K562 (cell line): ENCODE results near the gene TMEM242. TPM values are rescaled to one million over a fixed set of nuclear protein-coding genes. Genes with fewer than 3 reads are reported as not detected.
A peak's percentile ranks its signal among the peaks of the same experiment; 100 is the strongest.

Source experiments
- ASH1L ChIP-seq: fragments of 450-650 bp; IDR thresholded peaks from 2 replicates; pipeline ENCODE4 v1.6.1; 2018; ENCODE audit warnings: borderline replicate concordance, mild to moderate bottlenecking, low read depth; ENCODE audit not compliant: partially characterized antibody
- BHLHE40 ChIP-seq: IDR thresholded peaks from 2 replicates; pipeline ENCODE4 v1.6.1; 2011; ENCODE audit warnings: low read length, improper control_type of control experiment
- CC2D1A ChIP-seq: fragments of 450-650 bp; IDR thresholded peaks from 2 replicates; pipeline ENCODE4 v1.6.1; 2017; ENCODE audit warnings: mild to moderate bottlenecking
- CREM ChIP-seq: IDR thresholded peaks from 2 replicates; pipeline ENCODE4 v1.6.1; 2014; ENCODE audit warnings: antibody characterized with exemption, low read depth
- E2F4 ChIP-seq: sonication (generic); formaldehyde crosslinking; IDR thresholded peaks from 2 replicates; pipeline ENCODE4 v1.8.0; 2022; ENCODE audit warnings: mild to moderate bottlenecking, low read depth, missing genetic modification reagents
- ERF ChIP-seq: fragments of 450-650 bp; formaldehyde crosslinking; IDR thresholded peaks from 2 replicates; pipeline ENCODE4 v1.4.0; 2020; ENCODE audit warnings: mild to moderate bottlenecking, mixed read lengths
- ESRRA ChIP-seq: fragments of 450-650 bp; IDR thresholded peaks from 2 replicates; pipeline ENCODE4 v1.6.1; 2014; ENCODE audit warnings: low read depth, mild to moderate bottlenecking, moderate library complexity, borderline replicate concordance
- FOXK2 ChIP-seq, 2 experiments: fragments of 450-650 bp; IDR thresholded peaks in 1 of 2; conservative IDR thresholded peaks in 1 of 2; 2 replicates each; pipeline ENCODE4 v1.6.1; 2016; ENCODE audit warnings: low read depth in 2 of 2, mild to moderate bottlenecking in 1 of 2
- FOXP1 ChIP-seq: sonication (generic); formaldehyde crosslinking; IDR thresholded peaks from 2 replicates; pipeline ENCODE4 v1.8.0; 2022; ENCODE audit warnings: mild to moderate bottlenecking, missing genetic modification reagents
- HNRNPUL1 ChIP-seq: fragments of 200-400 bp; formaldehyde crosslinking; IDR thresholded peaks from 2 replicates; pipeline ENCODE4 v1.6.1; 2017; ENCODE audit warnings: low read length
- RUNX1 ChIP-seq: sonication (generic); IDR thresholded peaks from 2 replicates; pipeline ENCODE4 v1.6.1; 2016; ENCODE audit warnings: antibody characterized with exemption, low read depth
- TAF1 ChIP-seq: IDR thresholded peaks from 2 replicates; pipeline ENCODE4 v1.6.1; 2011; ENCODE audit warnings: mild to moderate bottlenecking, low read length, moderate library complexity; ENCODE audit not compliant: insufficient read depth, control insufficient read depth, severe bottlenecking; ENCODE audit errors: extremely low read depth
- TAL1 ChIP-seq: fragments of 450-650 bp; IDR thresholded peaks from 2 replicates; pipeline ENCODE4 v1.6.1; 2016; ENCODE audit warnings: mild to moderate bottlenecking
- TCFL5 ChIP-seq: fragments of 250-450 bp; sonication (Bioruptor Pico); conservative IDR thresholded peaks from 2 replicates; pipeline ENCODE4 v1.6.1; 2021; ENCODE audit warnings: mild to moderate bottlenecking, moderate library complexity, matching md5 sums
- THAP12 ChIP-seq: fragments of 250-450 bp; sonication (Bioruptor Pico); IDR thresholded peaks from 2 replicates; pipeline ENCODE4 v1.9.0; 2021; ENCODE audit warnings: mild to moderate bottlenecking, inconsistent platforms
- ZBTB9 ChIP-seq: fragments of 450-650 bp; formaldehyde crosslinking; IDR thresholded peaks from 2 replicates; pipeline ENCODE4 v1.4.0; 2020; ENCODE audit warnings: mild to moderate bottlenecking, moderate library complexity
- ZNF239 ChIP-seq: fragments of 250-450 bp; sonication (Bioruptor Pico); IDR thresholded peaks from 2 replicates; pipeline ENCODE4 v1.4.0; 2020; ENCODE audit warnings: mild to moderate bottlenecking
- polyA plus RNA-seq, 8 experiments: library from polyadenylated mRNA; depleted of rRNA in 4 of 8; stranded (reverse) in 5 of 8; unstranded in 3 of 8; fragments of >200 nt; fragmentation: Nextera tagmentation in 2 of 8; fragmentation: Illumina TruSeq in 1 of 8; extraction: Ambion mirVana in 2 of 8; extraction: Trizol in 1 of 8; gene quantifications; 2 replicates each; pipeline versions ENCODE4 v1.2.1 to v1.2.3, GENCODE V29; 2011 to 2014; ENCODE audit warnings: inconsistent platforms in 1 of 8, missing spikeins in 1 of 8
- total RNA-seq, 7 experiments: library from RNA; depleted of rRNA in 6 of 7; stranded (reverse); fragments of >200 nt in 6 of 7; fragmentation: Illumina TruSeq in 2 of 7; extraction: Trizol in 2 of 7; gene quantifications; 2 replicates each; pipeline versions ENCODE4 v1.2.1 to v1.2.3, GENCODE V29; 2011 to 2021; ENCODE audit warnings: low replicate concordance in 1 of 7
- TF ChIP-seq, protein P1 (sequence below): fragments of 250-450 bp; sonication (Bioruptor Pico); IDR thresholded peaks from 2 replicates; pipeline ENCODE4 v1.8.0; 2021; ENCODE audit warnings: moderate library complexity, mild to moderate bottlenecking, inconsistent platforms
- TF ChIP-seq, protein P2 (sequence below): sonication (generic); formaldehyde crosslinking; IDR thresholded peaks from 2 replicates; pipeline ENCODE4 v1.8.0; 2022; ENCODE audit warnings: mild to moderate bottlenecking, missing genetic modification reagents, borderline replicate concordance
- TF ChIP-seq, protein P3 (sequence below): fragments of 450-650 bp; formaldehyde crosslinking; IDR thresholded peaks from 2 replicates; pipeline ENCODE4 v1.4.0; 2022; ENCODE audit warnings: missing genetic modification characterization

The TMEM242 gene
- total and polyA plus RNA-seq, 9 of the 15 experiments (the other 6 are each of a cell fraction or from before 2014, with no cell fraction given): 9.5 to 35.3 (median 16.5) TPM

DNA sequence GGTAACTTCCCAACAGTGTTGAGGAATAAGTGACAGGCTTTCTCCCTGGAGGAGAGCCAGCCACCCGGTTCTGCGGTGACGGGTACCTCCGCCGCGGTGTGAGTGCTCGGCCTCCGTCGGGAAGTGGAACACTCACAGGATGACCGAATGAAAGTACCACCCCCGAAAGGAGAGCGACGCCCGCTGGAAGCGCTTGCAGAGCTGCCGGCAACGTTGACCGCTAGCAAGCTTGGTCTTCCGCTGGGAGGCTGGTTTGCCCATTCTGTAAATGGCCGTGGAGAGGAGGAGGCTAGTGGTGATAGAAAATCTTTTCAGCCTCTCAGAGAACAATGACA is 614 bp upstream of the TMEM242 start (continued):
- peak; percentile 77; the same call in 1 of the 2 replicates for TF ChIP-seq THAP12 (CRISPR knock-in tag)
- TF ChIP-seq ZBTB9 (CRISPR knock-in tag): no peak
- TF ChIP-seq TCFL5: no peak
- no peak for TF ChIP-seq ASH1L
- TF ChIP-seq ZNF239 (CRISPR knock-in tag): no peak
- TF ChIP-seq FOXK2 (conservative IDR thresholded peaks at IDR 0.05 in 1 of 2, IDR thresholded peaks at IDR 0.05 in 1 of 2; ENCODE audit: low read depth in 2 of 2): no peak
- peak; percentile 18; the same call in 1 of the 2 replicates for TF ChIP-seq ESRRA
- no peak for TF ChIP-seq HNRNPUL1
- no peak for TF ChIP-seq RUNX1
- TF ChIP-seq, protein P1, sequence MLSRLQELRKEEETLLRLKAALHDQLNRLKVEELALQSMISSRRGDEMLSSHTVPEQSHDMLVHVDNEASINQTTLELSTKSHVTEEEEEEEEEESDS (CRISPR knock-in tag): no peak
- TF ChIP-seq TAL1: no peak
- TF ChIP-seq, protein P2, sequence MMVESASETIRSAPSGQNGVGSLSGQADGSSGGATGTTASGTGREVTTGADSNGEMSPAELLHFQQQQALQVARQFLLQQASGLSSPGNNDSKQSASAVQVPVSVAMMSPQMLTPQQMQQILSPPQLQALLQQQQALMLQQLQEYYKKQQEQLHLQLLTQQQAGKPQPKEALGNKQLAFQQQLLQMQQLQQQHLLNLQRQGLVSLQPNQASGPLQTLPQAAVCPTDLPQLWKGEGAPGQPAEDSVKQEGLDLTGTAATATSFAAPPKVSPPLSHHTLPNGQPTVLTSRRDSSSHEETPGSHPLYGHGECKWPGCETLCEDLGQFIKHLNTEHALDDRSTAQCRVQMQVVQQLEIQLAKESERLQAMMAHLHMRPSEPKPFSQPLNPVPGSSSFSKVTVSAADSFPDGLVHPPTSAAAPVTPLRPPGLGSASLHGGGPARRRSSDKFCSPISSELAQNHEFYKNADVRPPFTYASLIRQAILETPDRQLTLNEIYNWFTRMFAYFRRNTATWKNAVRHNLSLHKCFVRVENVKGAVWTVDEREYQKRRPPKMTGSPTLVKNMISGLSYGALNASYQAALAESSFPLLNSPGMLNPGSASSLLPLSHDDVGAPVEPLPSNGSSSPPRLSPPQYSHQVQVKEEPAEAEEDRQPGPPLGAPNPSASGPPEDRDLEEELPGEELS (CRISPR knock-in tag): 0 out of 2 replicates have a peak, but pooled peaks have one; percentile 5
- TF ChIP-seq ERF (CRISPR knock-in tag): no peak
- TF ChIP-seq CC2D1A: no peak
- no peak for TF ChIP-seq FOXP1 (CRISPR knock-in tag)
- TF ChIP-seq BHLHE40: 0 out of 2 replicates have a peak, but pooled peaks have one; percentile 7
- TF ChIP-seq E2F4: no peak
- TF ChIP-seq, protein P3, sequence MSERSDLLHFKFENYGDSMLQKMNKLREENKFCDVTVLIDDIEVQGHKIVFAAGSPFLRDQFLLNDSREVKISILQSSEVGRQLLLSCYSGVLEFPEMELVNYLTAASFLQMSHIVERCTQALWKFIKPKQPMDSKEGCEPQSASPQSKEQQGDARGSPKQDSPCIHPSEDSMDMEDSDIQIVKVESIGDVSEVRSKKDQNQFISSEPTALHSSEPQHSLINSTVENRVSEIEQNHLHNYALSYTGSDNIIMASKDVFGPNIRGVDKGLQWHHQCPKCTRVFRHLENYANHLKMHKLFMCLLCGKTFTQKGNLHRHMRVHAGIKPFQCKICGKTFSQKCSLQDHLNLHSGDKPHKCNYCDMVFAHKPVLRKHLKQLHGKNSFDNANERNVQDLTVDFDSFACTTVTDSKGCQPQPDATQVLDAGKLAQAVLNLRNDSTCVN (CRISPR knock-in tag): no peak
- TF ChIP-seq CREM: peak; percentile 62
- peak; percentile 29 for TF ChIP-seq TAF1
